MG63 (cell line): ENCODE data around the gene PPM1H. TPM values are rescaled to one million over a fixed set of nuclear protein-coding genes. Genes with fewer than 3 reads are reported as not detected.
A peak's percentile ranks its signal among the peaks of the same experiment; 100 is the strongest.

Experiments
- DNase-seq: peaks from one replicate; pipeline ENCODE4 v3.0.0-alpha.2; 2020
- H3K27me3 ChIP-seq: fragments of 250-450 bp; sonication (Bioruptor Pico); 2 replicates; pipeline ENCODE4 v1.5.1; 2020; ENCODE audit warnings: mild to moderate bottlenecking, moderate library complexity
- H3K36me3 ChIP-seq: fragments of 250-450 bp; sonication (Bioruptor Pico); 2 replicates; pipeline ENCODE4 v1.5.1; 2020; ENCODE audit warnings: mild to moderate bottlenecking, moderate library complexity
- H3K4me3 ChIP-seq: fragments of 250-450 bp; sonication (Bioruptor Pico); 2 replicates; pipeline ENCODE4 v1.5.1; 2020; ENCODE audit warnings: mild to moderate bottlenecking, moderate library complexity
- H3K9me3 ChIP-seq: fragments of 250-450 bp; sonication (Bioruptor Pico); 2 replicates; pipeline ENCODE4 v1.5.1; 2020; ENCODE audit warnings: mild to moderate bottlenecking, moderate library complexity
- total RNA-seq: library from RNA; depleted of rRNA; stranded (reverse); fragments of >200 nt; shearing (Covaris generic); gene quantifications from 2 replicates; pipeline ENCODE4 v1.2.3, GENCODE V29; 2014; ENCODE audit warnings: low replicate concordance; rRNA removed

Gene PPM1H
- total RNA-seq, 1 experiment from 2014 or later: 4.0 TPM

DNA sequence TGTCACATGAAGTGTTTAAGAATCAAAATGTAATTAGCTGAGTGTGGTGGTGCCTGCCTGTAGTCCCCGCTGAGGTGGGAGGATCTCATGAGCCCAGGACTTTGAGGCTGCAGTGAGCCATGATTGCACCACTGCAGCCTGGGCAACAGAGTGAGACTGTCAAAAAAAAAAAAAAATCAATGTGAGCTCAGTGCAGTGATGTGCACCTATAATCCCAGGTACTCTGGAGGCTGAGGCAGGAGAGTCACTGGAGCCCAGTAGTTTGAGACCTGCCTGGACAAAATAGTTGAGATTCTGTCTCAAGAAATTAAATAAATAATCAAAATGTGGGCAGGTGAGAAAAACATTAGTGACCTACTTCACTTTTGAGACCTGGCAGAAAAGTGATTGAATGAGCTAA is 328.3 kb downstream of the PPM1H start:
- no peaks in the 10 kb centered on the region for H3K27me3 ChIP-seq
- peaks cover 50% of the 10 kb centered on the region for H3K36me3 ChIP-seq
- no peaks in the 10 kb centered on the region for H3K9me3 ChIP-seq
- no peak overlapping the region for H3K4me3 ChIP-seq
- no peak for DNase-seq

DNA sequence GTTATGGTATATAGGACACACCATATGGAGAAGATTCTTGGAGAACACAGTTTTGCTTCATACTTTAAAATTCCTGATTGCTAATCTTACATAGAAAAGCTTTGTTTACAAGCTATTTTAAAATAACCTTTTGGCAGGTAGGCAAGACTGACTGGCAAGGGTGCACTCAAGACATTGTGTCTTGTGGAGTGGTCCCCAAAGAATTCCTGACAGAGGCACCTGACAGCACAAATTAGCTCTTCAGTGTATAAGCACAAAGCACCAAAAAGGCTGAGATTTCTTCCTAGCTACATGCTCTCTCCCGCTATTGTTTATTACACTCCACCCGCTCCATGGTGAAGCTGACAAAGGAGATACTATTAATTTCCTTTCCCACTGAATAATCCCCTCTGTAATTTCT is 329.0 kb downstream of the PPM1H start:
- DNase-seq: no peak
- Histone ChIP-seq H3K27me3 (no peaks in the 10 kb centered on the region), H3K9me3 (no peaks in the 10 kb centered on the region), H3K4me3 (peak overlapping the region; percentile 91), H3K36me3 (peaks cover 47% of the 10 kb centered on the region)

DNA sequence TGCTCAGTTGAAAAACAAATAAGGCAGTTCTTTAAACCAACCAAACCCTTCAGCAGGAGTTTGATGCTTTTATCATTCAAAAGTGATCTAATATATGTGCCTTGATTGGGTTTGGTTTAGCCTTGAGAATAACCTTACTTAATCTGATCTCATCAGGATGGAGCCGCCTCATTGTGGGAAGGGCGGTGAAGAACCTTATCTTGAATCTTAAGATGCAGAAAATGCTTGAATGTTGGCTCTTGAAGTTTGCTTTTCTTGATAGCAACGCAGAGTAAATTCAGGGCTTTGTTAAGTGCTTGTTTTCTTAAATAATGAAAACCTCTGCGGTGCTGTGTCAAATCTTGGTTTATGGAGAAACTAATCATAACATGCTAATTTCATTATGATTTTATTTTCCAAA is 330.1 kb downstream of the PPM1H start:
- DNase-seq: no peak
- Histone ChIP-seq H3K36me3 (peaks cover 43% of the 10 kb centered on the region), H3K4me3 (peak overlapping the region; percentile 91), H3K9me3 (no peaks in the 10 kb centered on the region), H3K27me3 (no peaks in the 10 kb centered on the region)

DNA sequence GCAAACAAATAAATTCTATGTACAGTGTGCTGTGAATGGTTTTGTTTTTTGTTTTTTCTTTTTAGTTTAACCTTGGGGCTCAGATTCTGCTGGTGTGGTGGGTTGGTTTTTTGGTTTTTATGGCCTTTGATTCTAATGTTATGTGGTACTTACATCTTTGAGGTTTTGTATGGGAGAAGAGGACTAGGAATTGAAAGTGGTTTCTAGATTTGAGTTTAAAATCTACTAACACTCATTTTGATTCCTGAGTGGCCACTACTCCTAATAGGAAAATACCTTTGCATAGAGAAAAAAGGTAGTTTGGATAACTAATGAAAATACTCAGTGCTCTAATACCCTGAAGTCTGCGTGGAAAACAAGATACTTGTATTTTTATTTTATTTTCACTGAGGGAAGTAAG is 330.6 kb downstream of the PPM1H start:
- peaks cover 43% of the 10 kb centered on the region for H3K36me3 ChIP-seq
- H3K9me3 ChIP-seq: no peaks in the 10 kb centered on the region
- no peak for DNase-seq
- no peaks in the 10 kb centered on the region for H3K27me3 ChIP-seq
- peak overlapping the region; percentile 91 for H3K4me3 ChIP-seq

DNA sequence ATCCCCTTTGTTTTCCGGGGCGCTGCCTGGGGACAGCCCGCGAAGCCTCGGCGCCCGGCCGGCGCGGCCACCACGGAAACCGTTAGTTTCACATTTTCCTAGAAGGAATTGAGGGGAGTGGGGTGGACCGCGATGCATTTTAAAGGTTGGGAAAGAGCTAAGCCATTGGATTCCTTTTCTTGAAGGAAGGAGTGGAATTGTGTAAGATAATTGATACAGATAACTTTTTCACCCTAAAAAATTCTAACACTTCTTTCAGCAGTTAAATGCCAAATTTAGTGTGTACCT is 331.2 kb downstream of the PPM1H start:
- Histone ChIP-seq H3K36me3 (peaks cover 42% of the 10 kb centered on the region), H3K9me3 (no peaks in the 10 kb centered on the region), H3K27me3 (no peaks in the 10 kb centered on the region), H3K4me3 (peak overlapping the region; percentile 91)
- DNase-seq: no peak

DNA sequence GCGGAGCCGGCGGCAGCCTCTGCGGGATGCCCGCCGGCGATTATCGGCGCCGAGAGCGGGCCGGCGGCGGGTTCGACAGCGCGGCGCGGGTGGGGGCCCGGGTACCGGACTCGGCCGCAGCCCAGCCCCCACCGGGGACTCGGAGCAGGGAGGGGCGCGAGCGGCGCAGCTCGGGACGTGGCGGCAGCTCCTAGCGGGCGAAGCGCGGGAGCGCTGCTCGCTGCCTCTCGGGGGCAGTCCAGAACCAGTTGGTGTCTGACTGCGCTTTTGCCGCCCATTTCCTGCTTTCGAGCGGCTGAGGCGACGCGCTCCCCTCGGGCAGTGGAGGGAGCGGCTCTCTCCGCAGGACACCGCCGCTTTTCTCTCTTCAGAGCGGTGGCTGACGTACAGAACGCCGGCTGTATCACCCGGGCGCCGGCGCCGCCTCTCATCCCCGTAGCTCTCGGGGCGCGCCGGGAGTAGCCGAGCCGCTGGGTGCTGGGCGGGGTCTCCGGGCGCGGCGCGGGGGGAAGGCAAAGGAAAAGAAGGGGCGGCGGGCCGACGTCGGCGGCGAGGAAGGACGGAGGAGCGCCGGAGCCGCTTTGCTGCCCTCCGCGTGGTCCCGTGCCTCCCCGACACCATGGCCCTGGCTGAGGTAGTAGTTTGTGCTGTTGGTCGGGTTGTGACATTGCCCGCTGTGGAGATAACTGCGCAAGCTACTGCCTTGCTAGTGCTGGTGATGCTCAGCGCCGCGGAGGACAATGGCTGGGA is 331.7 kb downstream of the PPM1H start:
- H3K9me3 ChIP-seq: no peaks in the 10 kb centered on the region
- peak; percentile 89 for DNase-seq
- peak overlapping the region; percentile 91 for H3K4me3 ChIP-seq
- H3K27me3 ChIP-seq: no peaks in the 10 kb centered on the region
- H3K36me3 ChIP-seq: peaks cover 39% of the 10 kb centered on the region

DNA sequence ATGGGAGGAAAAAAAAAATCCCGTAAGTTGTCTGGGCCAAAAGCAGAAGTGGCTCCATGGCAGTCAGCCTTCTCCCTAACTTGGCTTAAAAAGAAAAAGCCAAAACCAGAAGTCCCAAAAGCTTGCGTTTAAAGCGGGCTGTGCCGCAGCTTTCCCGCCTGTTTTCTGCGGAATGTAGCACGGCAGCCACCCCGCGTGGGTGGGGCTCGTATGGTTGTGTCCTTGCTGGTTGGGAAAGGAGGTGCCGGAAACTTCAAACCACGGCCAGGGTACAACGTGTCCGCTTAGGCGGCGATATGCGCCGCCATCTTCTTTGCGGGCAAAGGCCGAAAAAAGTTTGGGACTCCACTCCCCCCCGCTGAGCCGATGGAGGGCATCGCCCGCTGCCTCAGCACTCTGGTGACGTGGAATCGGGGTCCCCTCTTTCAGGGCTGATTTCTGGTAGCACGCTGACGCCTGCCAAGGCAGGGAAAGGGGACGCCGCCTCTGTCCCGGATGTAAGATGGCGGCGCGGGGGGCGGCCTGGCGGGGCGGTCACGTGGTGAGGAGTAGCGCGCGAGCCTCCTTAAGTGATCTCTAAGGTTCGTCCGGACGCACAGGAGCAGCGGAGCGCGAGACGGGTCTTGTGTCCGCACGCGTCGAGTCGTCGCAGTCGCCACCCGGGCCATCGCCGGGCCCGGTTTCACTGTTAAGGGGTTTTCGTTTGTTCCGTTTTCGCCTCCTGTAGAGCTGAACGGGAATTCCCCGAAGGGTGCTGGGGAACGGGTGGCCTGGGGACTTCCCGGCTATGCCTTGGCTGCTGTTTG is 332.5 kb downstream of the PPM1H start:
- no peaks in the 10 kb centered on the region for H3K9me3 ChIP-seq
- peak overlapping the region; percentile 91 for H3K4me3 ChIP-seq
- peaks cover 31% of the 10 kb centered on the region for H3K36me3 ChIP-seq
- no peaks in the 10 kb centered on the region for H3K27me3 ChIP-seq
- peak; percentile 93 for DNase-seq

DNA sequence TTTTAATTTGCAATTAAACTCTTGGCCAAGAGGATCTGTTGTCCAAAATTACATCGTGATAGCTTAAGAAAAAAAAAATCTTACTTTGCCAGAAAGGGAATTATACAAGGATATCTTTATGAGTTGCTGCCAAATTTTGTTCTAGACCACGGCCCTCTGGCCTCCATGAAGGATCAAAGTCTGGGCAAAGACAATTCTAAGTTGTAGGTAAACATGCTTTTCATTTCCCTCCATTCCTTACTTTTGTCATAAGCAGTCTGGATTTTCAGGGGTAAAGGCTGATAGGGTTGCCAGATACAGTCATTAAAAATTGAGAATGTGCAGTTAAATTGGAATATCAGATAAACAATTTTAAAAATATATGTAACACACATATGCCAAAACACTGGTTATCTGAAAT is 333.2 kb downstream of the PPM1H start:
- DNase-seq: no peak

DNA sequence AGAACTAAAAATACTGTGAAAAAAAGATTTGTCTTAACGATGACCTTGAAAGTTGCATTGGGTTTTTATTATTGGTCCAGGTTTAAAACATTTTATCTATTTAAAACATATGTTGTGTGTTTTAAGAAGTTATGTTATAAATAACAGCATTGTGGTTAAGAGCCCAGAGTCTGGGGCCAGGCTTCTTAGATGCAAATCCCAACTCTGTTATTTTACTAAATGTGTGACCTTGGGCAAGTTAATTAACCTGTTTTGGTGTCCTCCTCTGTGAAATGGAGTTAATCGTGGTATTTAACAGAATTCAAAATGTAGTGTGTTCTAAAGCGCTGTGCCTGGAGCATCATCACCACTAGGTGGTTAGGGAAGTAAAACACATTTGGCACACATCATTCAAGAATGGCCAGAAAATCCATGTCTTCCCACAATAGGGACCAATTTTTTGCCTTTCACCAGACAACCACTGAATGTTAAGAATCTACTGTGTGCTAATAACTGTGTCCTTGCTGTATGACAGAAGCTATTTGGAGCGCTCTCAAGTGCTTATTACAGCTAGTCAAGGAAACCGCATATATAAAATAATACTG is 335.0 kb downstream of the PPM1H start:
- Histone ChIP-seq H3K27me3 (no peaks in the 10 kb centered on the region), H3K9me3 (no peaks in the 10 kb centered on the region)
- no peak for DNase-seq

More for the DNA sequence above, 333.2 kb downstream of the PPM1H start:
- H3K9me3 ChIP-seq: no peaks in the 10 kb centered on the region
- H3K27me3 ChIP-seq: no peaks in the 10 kb centered on the region
- H3K4me3 ChIP-seq: peak overlapping the region; percentile 91
- peaks cover 28% of the 10 kb centered on the region for H3K36me3 ChIP-seq

DNA sequence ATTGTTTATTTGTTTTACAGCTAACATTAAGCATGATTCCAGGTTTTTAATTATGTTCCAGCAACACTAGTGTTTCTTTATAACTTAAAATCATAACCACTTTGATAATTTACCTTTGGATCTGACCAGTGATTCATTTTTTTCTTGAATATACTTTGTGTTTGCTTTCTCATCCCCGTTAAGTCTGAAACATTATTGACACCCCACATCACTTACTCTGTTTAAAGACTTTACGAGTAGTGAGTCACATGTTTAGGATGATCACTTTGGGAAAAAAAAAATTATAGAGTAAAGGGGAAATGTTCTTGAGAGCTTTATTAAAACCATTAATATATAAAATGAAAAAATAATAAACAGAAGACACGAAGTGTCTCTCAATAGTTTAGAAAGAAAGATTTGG is 336.1 kb downstream of the PPM1H start:
- H3K9me3 ChIP-seq: no peaks in the 10 kb centered on the region
- no peaks in the 10 kb centered on the region for H3K27me3 ChIP-seq
- no peak overlapping the region for H3K4me3 ChIP-seq
- H3K36me3 ChIP-seq: peaks cover 3% of the 10 kb centered on the region
- no peak for DNase-seq

More for the DNA sequence above, 335.0 kb downstream of the PPM1H start:
- Histone ChIP-seq H3K36me3 (peaks cover 12% of the 10 kb centered on the region), H3K4me3 (no peak overlapping the region)

DNA sequence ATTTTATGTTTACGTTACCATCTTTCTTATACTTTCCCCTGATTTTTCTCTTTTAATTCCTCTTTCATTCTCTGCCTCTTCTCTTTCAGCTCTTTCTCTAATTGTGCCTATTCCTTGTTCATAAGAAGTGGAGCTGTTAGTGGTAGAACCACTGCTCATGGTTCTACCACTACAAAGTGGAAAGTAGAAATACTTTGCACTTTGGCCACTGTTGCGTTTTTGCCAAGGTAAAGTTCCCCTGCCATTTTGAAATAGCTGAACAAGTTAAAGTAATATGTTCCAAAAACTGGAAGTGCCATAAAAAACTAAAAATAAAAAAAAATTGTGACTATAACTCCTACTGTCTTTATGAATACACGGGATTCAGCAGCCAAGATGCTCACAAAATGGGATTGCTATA is 337.7 kb downstream of the PPM1H start:
- Histone ChIP-seq H3K27me3 (no peaks in the 10 kb centered on the region), H3K9me3 (no peaks in the 10 kb centered on the region)

More for the DNA sequence above, 337.7 kb downstream of the PPM1H start:
- peaks cover 9% of the 10 kb centered on the region for H3K36me3 ChIP-seq
- H3K4me3 ChIP-seq: no peak overlapping the region
- DNase-seq: no peak

Other genes with a start within 250 kb of the PPM1H start
- not detected in 2 replicates for gene AVPR1A, start 216.1 kb upstream of the PPM1H start, total RNA-seq